ENCODE data around the gene CYBA. TPM values are rescaled to one million over a fixed set of nuclear protein-coding genes. Genes with fewer than 3 reads are reported as not detected.

Gene CYBA
- total and polyA plus RNA-seq, 2 of the 13 experiments (the other 11 are each of a cell fraction or from before 2014, with no cell fraction given), result 196 to 250 TPM

- TF ChIP-seq ZNF142 (CRISPR knock-in tag; IDR thresholded peaks at IDR 0.05) (peak; percentile 29; the same call in 1 of the 2 replicates), RFXAP (CRISPR knock-in tag; IDR thresholded peaks at IDR 0.05; ENCODE audit: borderline replicate concordance) (no peak), ZNF331 (CRISPR knock-in tag; IDR thresholded peaks at IDR 0.05) (peak; percentile 8; the same call in 1 of the 2 replicates), FIP1L1 (IDR thresholded peaks at IDR 0.05; ENCODE audit: borderline replicate concordance, insufficient read depth, low read depth, low read length) (no peak)
- TF ChIP-seq, protein P1, sequence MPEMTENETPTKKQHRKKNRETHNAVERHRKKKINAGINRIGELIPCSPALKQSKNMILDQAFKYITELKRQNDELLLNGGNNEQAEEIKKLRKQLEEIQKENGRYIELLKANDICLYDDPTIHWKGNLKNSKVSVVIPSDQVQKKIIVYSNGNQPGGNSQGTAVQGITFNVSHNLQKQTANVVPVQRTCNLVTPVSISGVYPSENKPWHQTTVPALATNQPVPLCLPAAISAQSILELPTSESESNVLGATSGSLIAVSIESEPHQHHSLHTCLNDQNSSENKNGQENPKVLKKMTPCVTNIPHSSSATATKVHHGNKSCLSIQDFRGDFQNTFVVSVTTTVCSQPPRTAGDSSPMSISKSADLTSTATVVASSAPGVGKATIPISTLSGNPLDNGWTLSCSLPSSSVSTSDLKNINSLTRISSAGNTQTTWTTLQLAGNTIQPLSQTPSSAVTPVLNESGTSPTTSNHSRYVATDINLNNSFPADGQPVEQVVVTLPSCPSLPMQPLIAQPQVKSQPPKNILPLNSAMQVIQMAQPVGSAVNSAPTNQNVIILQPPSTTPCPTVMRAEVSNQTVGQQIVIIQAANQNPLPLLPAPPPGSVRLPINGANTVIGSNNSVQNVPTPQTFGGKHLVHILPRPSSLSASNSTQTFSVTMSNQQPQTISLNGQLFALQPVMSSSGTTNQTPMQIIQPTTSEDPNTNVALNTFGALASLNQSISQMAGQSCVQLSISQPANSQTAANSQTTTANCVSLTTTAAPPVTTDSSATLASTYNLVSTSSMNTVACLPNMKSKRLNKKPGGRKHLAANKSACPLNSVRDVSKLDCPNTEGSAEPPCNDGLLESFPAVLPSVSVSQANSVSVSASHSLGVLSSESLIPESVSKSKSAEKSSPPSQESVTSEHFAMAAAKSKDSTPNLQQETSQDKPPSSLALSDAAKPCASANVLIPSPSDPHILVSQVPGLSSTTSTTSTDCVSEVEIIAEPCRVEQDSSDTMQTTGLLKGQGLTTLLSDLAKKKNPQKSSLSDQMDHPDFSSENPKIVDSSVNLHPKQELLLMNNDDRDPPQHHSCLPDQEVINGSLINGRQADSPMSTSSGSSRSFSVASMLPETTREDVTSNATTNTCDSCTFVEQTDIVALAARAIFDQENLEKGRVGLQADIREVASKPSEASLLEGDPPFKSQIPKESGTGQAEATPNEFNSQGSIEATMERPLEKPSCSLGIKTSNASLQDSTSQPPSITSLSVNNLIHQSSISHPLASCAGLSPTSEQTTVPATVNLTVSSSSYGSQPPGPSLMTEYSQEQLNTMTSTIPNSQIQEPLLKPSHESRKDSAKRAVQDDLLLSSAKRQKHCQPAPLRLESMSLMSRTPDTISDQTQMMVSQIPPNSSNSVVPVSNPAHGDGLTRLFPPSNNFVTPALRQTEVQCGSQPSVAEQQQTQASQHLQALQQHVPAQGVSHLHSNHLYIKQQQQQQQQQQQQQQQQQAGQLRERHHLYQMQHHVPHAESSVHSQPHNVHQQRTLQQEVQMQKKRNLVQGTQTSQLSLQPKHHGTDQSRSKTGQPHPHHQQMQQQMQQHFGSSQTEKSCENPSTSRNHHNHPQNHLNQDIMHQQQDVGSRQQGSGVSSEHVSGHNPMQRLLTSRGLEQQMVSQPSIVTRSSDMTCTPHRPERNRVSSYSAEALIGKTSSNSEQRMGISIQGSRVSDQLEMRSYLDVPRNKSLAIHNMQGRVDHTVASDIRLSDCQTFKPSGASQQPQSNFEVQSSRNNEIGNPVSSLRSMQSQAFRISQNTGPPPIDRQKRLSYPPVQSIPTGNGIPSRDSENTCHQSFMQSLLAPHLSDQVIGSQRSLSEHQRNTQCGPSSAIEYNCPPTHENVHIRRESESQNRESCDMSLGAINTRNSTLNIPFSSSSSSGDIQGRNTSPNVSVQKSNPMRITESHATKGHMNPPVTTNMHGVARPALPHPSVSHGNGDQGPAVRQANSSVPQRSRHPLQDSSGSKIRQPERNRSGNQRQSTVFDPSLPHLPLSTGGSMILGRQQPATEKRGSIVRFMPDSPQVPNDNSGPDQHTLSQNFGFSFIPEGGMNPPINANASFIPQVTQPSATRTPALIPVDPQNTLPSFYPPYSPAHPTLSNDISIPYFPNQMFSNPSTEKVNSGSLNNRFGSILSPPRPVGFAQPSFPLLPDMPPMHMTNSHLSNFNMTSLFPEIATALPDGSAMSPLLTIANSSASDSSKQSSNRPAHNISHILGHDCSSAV (CRISPR knock-in tag; IDR thresholded peaks at IDR 0.05; ENCODE audit: borderline replicate concordance), result no peak
Measured at GRCh38 chr16:88686439-88687253, 35.8 kb upstream of the CYBA start, which contains the start of gene SNAI3 (continued).
